Forelimb muscle (tissue), 1 donor: ENCODE data around the gene MKS1. TPM values are rescaled to one million over a fixed set of nuclear protein-coding genes. Genes with fewer than 3 reads are reported as not detected.

ENCODE experiments used
- DNase-seq: peaks from one replicate; pipeline ENCODE4 v3.0.0-alpha.2; 2013; ENCODE audit warnings: low read depth
- polyA plus RNA-seq: library from polyadenylated mRNA; unstranded; fragments of 120-200 nt; gene quantifications from one replicate; pipeline ENCODE4 v1.2.1, GENCODE V29; 2013; ENCODE audit not compliant: insufficient read length

Gene MKS1
- polyA plus RNA-seq, 1 donor, result 15.1 TPM

DNA sequence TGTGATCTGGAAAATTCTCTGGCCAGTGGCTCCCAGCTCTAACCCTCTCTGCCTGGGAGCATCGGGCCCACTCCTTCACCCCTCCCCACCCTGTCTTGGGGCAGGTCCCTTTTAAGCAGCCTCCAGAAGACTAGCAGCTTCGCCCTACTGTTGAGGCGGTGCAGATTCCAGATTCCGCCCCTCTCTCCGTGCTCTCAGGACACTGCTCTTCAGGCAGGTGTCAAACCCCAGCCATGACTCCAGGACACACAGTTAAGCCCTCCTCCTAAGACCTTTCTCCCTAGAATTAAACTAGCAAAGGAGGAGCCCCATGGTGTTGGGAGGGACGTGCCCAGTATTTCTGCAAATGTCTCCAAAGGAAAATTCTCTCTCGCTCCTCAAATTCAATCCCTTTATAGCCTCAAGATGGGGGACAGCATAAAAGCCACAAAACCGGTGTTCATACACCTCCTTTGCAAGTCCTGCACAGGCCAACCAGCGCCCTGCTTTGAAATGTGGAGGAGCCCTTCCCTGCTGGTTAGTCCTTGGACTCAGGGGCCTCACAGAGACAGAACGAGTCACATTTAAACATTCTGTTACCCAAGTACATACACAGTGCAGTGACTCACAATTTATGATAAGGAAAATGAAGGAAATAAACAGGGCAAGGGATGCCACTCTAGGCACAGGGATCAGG is 26.5 kb upstream of the MKS1 start:
- no peak for DNase-seq

DNA sequence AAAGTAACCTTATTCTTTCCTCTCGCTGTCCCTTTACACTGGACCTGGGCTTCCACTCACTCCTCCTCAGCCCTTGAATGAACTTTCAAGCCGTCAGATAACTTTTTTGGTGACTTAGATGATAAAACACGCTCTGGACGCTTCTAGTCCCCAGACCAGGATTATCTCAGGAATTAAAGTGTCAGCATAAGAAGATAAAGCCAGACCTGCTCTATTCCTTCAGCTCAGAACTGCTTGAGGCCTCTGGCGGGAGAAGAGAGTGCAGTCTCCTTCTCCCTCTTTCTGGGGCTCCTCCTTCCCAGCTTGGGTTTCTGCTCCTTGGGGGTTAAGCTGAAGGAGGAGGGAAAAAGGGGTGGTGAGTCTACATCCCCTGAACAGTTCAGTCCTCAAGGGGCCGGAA is 25.9 kb upstream of the MKS1 start:
- no peak for DNase-seq

DNA sequence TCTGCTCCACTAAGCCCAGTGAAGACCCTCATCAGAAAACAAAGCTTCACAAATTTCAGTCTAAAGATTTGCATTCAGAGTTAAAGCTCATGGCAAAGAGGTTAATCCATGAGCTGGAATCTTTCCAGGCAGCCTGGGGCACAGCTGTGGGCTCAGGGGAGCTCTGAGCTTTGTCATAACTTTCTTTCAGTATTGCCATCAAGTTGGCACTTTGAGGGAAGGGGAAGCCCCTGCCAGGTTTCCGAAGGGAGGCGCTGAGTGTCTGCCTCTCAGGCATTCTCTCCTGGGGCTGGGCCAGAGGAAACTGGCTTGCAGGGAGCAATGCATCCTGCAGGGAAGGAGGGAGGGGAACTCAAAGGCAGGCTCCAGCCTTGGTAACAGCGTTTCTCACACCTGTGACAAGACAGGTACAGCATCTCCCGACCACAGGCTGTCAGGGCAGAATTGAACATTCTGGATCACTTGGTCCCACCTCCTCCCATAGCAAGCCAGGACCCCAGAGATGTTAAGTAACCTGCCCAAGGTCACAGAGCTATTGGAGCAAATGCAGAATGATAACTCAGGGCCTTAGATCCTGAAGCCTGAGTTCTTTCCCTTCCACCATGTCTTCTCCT is 23.2 kb upstream of the MKS1 start:
- DNase-seq, result no peak

DNA sequence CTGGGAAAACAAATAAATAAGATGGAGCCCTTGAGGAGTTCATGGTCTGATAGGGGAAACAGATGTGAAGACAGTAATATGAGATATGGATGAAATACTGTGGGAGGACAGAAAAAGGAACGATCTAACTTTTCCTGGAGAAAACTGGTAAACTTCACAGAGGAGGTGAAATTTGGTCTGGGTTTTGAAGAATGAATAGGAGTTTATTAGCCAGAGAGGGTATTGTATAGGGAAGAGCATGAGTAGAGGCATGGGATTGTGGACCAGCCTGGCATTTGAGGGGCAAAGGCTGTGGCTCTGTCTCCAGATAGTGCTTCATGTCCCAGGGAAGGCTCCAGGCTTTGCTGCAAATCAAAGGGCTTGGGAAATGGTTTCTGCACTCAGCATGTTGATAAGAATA is 20.9 kb upstream of the MKS1 start:
- DNase-seq, result no peak

DNA sequence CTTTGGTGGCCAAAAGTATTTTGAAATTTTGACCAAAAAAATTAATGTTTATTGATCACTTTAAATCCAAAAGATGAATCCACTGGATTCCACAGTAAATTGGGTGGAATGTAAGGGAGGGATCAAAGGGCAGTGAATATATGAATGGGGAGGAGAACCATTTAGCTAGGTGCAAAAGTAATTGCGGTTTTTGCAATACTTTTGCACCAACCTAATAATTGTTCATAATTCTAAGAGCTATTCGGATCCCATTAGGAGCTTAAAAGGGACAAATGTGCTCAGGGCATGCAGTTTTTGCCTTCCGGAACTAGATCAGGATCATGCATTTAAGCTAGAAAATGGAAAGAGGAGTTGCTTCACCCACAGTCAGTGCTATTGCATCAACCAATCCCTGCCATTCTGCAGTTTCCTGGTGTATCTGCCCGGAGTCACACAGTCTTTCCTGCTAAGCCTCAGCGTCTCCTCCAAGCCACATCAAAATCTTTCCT is 19.1 kb upstream of the MKS1 start, which contains the start of gene LPO:
Gene LPO, plus strand, starts transcription at position 438 of the 488 bp plus-strand sequence. CDS start 4,396 bp downstream, outside the sequence.
- no peak for DNase-seq

DNA sequence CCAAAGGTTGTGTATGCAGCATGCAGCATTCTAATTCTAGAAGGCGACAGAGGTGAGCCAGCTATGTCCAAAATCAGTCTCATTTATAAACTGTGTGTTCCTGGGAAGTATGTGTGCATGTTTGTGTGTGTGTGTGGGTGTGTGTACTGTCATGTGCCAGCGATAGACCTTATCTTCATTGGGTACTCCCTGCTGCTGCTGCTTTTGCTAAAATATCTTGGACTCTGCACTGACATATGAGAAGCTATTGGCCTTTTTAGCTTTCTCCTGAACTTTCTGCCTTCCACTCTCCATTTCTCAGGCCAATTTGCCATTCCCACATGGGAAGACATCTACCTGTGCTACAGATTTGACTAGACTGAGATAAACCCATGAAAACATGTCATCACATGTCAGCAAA is 17.3 kb upstream of the MKS1 start:
- no peak for DNase-seq

DNA sequence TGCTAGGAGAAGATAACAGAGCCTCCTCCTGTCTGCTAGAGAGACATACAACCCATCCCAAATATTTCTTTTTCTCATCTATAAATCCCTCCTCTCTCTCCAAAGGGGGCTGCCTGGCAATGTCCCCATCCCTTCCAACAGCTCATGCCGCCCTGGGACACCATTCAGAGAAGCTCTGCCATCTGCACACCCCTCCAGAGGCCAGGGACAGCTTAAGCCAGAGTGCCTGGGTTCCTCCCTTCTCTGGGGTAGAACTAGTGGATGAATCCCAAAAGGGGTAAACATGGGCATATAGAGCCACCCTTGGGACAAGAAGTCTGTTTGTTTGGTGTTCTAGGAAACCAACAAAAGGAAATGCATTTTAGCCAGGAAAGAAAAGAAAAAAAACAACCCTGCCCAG is 16.8 kb upstream of the MKS1 start:
- DNase-seq, result no peak

DNA sequence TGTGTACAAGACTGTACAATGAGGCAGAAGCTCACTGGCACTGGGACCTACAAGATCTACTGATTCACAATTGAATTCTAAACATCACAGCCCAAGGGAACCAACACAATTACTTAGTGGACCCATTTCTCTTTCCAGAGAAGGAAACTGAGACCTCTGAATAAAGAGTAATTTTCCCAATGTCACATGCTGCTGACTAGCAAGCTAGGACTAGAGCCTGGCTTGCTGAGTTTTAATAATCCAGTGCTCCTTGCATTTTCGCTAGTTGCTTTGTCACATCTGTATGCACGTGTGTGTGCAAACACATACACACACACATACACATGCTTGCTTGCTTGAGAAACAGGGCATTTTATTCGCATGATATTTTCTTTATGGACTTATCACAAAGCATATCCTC is 15.5 kb upstream of the MKS1 start:
- DNase-seq, result no peak

DNA sequence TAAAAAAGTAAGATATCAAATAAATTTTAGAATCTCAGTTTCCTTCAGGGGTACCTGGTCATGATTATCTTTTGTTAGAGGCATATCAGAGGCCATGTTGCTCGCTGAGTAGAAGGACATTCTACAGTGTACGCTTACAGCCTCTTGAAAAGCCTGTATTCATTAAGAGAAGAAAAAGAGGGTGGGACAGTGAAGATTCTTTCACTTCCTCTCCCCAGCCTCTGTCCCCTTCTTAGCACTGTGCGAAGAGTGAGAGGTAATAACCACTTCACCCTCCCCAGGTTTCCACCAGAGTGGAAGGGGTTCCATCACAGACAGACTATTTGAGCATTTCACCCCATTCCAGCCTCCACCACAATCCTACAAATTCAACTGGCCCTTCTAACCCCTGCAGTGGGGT is 14.5 kb upstream of the MKS1 start:
- DNase-seq, result no peak

DNA sequence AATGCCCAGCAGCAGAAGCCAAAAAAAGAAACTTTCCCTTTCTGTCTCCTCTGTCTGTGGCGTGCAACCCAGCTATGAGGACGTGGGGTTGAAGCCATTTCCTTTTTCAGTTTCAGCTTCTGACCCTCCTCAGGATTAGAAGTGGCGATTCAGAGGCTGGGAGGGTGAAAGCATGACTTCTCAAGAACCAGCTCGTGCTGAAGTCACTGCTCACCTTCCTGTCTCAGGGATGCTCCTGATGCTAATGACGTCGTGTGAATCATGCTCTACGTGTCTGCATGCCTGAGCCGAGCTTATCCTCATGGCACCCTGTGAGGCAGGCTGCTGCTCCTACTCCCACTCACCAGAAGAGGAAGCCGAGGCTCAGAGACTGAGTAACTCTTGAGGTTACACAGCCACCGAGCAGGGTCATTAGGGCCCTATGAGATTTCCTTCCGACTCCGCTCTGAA is 13.7 kb upstream of the MKS1 start:
- DNase-seq, result no peak

DNA sequence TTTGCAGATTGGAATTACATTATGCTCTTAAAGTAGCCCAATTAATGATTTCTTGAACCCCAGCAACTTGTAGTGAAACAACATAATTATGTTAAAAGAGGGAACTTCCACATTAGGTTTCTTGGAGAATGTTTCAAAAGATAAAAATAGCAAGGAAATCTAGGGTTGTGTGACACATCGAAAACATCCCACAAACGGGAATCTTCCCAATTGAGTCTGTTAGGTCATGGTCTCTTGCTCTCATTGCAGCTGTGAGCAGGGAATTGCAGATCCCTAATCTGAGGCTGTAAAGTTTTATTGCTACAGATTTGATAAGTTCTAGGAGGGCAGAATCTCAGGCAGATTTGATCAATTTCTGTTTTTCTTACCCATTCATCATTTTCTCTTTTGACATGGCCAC is 12.6 kb upstream of the MKS1 start:
- no peak for DNase-seq

DNA sequence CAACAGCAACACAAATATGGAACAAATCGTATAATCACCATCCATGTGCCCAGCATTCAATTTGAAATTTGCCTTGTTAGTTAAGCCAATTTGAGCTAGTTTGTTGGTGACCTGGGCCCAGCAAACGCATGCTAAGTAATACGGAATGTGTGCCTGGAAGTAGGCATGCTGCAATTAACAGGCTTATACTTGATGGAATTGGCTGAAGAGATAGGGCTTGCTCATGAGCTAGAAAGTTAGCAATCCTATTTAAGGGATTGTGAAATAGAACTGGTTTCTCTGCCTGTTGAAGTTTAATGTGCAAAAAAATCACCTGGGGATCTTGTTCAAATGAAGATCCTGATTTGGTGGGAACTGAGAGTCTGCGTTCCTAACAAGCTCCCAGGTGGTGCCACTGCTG is 10.8 kb upstream of the MKS1 start:
- no peak for DNase-seq

DNA sequence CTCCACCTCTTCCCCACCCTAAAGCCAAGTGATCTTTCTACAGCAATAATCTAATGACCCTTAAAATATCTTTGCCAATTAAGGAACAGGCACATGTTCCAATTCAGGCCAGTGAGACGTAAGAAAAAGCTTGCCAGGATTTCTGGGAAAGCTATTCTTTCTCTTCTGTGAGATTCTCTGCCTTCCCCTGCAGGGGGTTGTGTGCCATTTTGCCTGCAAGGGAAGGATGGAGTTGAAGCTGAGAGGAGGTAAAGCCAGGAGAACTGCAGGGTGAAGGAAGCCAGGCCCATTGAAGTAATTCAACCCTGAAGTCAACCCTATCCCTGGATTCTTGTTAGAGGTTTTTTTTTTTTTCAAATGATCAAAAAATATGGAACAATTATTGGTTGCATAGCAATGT is 10.3 kb upstream of the MKS1 start:
- DNase-seq, result no peak

DNA sequence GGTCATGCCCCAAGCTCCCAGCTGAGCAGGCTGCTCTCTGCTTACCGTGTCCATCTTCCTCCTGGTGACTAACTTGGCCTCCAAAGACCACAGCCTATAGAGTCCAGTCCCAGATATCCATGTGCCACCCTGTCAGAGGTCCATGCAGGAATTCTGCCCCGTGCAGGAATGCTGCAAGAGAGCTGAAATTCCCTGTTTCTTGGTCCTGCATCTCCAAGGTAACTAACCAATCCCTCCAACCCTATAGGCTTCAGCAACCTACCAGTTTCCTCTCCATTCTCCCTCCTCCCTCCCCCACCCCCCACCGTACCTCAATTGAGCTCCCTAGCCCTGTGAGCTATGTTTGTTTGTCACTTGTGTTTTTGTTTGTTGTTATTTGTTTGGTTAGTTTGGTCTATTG is 9.6 kb upstream of the MKS1 start:
- no peak for DNase-seq

DNA sequence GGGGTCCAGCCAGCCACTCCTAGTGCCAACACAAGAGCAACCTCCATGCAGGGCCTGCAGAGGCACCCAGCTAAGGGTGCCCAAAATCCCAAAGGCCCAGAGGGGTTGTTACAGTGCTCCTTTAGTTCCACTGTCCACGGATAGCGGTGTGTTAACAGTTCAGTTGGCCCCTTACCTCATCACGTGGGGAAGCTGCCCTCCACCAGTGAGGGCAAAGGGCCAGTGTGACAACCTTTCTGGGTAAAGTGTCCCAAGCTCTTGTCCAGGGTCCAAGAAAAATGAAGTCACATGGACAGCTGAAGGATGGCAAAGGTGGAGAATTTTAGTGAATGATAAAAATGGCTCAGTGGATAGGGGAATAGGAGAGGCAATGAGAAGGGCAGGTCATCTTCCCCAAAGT is 8.7 kb upstream of the MKS1 start:
- DNase-seq, result no peak

DNA sequence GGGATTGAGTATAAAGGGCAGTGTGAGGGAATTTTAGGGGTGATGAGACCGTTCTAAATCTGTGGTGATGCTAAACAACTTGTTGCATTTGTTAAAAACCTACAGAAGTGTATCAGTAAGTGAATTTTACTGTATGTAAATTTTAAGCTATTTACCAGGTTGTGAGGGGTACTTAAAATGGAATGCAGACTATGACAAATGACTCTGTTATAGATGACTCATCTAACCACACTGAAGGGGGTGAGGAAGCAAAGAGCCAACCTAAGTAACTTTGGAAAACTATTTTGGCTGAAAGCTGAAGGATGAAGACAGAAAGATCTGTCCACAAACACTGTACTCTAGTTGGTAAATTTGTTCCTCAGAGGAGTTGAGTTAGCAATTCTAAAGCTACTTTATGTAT is 5.3 kb upstream of the MKS1 start:
- no peak for DNase-seq

DNA sequence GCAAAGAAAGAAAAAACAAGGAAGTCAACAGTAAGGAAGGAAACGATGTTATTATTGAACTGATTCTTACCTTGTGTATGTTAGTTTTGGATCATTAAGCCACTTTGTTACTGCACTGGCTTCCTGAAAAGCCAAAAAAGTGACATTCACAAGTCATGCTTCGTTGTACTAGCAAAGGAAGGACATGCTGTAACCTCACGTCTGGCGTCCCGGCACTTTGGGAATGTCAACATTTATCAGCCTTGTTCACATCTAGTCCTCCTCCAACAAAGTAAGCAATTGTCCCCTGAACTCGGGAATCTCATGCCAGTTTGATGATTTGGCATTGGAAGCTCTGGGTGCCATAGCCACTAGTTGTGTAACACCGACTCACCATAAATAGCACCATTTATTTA is 731 bp upstream of the MKS1 start:
- no peak for DNase-seq

DNA sequence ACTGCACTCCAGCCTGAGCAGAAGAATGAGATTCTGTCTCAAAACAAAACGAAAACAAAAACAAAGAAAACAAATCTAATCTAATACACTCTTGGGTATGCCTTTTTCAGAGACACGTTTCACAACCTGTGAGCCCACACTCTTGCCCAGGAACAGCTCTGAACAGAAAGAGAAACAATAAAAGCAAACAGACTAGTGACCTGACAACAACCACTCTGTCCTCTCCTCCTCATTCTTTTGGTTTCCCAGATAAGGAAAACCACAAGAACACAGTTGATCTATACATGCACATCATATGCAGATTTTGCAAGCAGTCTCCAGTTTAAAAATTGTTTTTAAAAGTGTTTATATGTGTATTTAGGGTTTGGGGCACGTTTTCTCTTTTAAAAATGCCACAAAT is 1.3 kb downstream of the MKS1 start:
- no peak for DNase-seq

DNA sequence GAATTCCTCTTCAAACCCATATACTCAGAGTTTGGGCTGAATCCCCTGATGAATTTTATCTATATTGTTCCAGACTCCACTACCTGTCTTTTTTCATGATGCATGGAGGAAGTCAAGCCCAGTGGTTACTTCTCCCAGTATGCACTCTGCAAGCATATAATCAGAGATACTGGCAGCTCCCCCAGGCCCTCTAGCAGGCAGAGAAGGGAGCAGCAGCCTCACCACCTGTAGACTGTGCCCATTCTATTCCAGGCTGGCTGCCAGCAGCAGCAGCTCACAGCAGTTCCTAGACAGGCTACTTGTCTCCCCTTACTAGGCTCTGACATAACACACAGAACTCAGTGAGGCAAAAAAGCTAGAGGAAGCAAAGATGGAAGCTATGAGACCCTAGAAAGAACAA is 3.4 kb downstream of the MKS1 start:
- DNase-seq, result no peak

DNA sequence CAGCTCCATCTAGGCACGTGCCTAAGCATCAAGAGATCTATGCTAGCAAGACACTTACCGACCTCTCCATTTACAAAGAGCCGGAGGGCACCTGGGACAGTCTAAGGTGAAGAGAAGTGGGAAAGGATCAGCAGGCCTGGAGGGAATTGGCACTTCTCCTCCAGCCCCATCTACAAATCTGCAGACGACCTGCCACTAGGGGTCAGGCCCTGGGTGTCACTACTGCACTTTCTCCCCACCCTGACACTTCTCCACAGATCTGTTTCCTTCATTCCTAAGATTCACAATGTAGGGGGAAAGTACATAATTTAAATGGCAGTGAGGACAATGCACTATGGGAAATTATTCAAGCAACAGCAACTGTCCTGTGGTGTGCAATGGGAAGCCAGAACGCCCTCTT is 8.1 kb downstream of the MKS1 start:
- no peak for DNase-seq

DNA sequence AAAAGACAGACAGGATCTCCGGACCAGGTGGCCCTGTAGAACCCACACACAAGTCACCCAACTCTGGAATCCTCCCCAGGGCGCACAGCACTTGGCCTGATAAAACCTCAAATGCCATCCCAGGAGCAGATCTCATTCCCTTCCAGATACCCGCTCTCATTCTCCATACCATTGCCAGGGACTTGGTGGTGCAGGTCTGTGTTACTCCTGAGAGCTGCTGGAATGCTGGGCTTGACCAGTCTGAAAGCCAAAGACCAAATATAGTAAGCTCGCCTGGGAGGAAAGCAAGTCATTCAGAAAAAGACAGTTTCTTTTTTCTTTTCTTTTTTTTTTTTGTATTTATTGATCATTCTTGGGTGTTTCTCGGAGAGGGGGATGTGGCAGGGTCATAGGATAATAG is 10.7 kb downstream of the MKS1 start:
- no peak for DNase-seq

DNA sequence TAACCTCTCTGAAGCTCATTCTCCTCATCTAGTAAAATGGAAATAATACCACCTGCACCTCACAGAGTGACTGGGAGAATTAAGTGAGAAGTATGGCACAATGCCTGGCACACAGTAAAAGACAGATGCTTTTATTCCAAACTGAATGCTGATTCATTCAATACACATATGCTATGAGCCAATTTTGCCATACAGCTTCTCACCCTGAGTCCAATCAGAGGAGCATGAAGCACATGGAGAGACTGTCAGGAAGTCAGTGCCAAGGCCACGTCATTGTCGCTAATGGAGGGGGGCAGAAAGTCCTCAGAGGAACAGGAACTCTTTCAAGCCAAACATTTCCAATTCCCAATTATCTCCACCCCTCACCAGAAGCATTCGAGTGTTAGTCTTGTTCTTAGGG is 11.6 kb downstream of the MKS1 start:
- no peak for DNase-seq

DNA sequence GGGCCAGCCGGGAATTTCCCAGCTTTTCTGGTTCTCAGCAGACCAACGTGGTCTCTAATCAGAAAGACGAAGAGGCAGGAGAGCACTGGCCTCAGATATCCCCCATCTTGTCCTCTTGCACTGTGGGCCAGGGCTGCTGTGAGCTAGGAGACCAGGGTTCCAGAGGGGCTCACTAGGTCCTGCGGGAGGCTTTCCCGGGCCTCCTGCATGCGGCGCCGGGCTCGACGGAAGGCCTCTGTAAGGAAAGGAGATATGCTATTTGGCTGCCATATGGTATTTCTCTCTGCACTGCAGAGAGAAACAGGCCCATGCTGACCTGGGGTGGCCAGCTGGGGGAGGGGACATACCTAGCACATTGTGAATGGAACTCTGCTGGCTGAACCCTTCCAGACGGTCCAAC is 13.1 kb downstream of the MKS1 start:
- no peak for DNase-seq

DNA sequence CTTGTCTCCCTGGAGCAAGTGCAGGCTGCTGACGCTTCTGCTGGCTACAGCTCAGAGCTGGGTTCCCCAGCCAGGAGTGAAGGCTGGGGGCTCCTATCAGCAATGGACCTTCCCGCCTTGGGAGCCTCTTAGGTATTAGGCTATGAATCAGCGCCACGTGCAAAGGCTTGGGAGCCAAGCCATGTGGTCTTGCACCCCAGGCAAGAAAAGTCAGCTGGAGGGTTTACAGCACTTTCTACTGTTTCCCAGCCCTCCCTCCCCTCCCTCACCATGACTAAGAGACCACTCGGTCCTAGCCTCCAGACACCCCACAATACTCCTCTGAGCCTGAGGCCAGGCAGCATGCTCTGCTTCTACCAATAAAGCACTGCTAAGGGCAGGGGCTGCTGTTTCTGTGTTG is 14.3 kb downstream of the MKS1 start:
- DNase-seq, result no peak
